HG02642 (cell line): ENCODE data around the gene STK32C.
"Not testable (repeated sequence)": the region's sequence is repeated elsewhere in the genome, so short reads cannot be mapped to it uniquely, and the experiment has no call there.

Experiments used
- ATAC-seq: cut with Tn5 transposase; IDR thresholded peaks from one replicate; pipeline ENCODE4 v1.9.1; 2021; ENCODE audit warnings: mild to moderate bottlenecking; ENCODE audit not compliant: unreplicated experiment, poor library complexity

STK32C gene

DNA sequence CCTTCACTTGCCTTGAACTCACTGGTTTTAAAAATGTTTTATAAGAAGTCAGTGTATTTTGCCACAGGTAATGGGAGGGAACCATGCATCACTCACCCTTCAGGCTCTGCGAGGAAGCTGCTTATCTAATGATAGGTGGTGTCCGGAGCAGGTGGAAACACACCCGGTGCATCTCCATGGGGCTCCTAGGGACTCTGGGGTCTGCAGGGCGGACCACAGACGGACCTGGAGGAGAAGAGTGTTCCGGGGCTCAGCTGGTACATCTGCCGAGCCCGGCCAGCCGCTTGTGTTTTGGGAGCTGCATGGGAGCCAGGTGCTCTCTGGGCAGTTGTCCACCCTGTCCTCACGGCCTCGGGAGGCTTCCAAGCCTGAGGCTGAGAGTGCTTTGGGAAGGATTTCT lies 31.5 kb upstream of the STK32C start:
- no peak for ATAC-seq

DNA sequence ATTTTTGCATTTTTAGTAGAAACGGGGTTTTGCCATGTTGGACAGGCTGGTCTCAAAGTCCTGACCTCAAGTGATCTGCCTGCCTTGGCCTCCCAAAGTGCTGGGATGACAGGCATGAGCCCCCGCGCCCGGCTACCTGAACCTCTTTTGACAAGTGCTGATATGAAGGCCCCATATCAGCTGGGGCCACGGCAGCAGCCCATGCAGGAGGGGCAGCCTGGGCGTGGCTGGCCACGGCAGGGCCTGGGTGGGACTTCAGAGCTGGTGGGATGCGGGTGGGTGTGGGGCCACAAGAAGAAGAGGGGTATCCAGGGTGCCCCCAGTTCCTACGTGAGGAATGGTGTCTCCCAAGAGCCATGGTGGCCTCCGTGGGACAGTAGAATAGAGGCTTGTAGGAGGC lies 31.1 kb upstream of the STK32C start:
- ATAC-seq = no peak

DNA sequence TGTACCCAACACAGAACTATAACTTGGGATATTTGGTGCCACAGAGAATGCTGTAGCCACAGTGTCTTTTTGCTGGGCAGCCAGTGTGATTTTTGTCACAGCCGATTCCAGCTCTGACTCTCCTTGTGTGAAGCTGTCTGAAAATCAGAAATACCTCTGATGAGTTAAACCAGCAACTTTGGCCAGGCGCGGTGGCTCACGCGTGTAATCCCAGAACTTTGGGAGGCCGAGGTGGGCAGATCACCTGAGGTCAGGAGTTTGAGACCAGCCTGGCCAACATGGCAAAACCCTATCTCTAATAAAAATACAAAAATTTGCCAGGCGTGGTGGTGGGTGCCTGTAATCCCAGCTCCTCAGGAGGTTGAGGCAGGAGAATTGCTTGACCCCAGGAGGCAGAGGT lies 30.1 kb upstream of the STK32C start:
- not testable (repeated sequence) for ATAC-seq

DNA sequence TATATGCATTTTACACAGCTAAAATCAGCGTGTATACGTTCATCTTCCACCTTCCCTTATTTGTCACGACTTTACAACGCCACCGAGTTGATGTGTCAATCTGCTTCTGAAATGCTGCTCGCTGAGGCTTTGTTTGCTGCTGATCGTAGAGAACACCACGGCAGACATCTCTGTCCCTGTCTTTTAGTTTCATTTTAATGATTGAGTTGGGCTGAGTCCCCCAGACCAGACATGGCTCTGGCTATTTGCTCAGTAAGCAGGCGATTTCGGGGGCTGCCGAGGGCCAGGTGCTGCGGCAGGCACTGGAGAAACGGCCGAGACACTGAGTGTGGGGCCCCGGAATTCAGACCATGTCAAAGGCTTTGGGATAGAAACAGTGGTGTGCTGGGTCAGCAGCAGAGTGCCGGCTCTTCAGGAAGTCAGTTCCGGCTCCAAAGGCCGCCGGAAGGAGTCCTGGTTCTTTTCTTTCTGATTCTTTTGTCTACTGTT lies 29.2 kb upstream of the STK32C start:
- no peak for ATAC-seq

DNA sequence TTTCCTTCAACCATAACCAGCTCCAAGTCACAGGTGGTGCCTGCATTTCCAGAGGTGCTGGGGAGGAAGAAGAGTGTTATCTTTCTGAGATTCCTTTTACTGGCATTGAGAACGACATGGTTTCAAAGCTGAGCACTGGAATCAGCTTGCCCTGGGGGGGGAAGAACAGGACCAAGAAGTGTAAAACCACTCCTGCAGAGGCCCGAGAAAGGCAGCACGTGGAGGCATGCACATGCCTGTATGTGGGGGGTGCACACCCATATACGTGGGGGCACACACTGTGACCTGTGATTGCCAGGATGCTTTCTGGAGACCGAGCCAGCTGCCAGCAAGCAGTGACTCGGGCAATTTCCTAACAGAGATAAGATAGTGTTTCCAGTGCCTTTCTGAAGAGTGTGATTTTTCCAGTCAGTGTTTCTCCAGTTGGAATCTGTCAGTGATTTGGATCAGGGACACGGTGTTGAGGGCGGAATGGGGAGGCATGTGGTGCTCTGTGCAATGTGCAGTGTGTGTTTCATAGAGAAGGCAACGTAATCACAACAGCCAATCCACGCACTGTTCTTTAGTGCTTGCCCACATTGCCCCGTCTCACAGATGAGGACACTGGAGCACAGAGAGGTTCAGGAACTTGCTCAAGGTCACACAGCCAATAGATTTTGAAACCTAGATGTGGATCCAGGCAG lies 28.5 kb upstream of the STK32C start:
- no peak for ATAC-seq

DNA sequence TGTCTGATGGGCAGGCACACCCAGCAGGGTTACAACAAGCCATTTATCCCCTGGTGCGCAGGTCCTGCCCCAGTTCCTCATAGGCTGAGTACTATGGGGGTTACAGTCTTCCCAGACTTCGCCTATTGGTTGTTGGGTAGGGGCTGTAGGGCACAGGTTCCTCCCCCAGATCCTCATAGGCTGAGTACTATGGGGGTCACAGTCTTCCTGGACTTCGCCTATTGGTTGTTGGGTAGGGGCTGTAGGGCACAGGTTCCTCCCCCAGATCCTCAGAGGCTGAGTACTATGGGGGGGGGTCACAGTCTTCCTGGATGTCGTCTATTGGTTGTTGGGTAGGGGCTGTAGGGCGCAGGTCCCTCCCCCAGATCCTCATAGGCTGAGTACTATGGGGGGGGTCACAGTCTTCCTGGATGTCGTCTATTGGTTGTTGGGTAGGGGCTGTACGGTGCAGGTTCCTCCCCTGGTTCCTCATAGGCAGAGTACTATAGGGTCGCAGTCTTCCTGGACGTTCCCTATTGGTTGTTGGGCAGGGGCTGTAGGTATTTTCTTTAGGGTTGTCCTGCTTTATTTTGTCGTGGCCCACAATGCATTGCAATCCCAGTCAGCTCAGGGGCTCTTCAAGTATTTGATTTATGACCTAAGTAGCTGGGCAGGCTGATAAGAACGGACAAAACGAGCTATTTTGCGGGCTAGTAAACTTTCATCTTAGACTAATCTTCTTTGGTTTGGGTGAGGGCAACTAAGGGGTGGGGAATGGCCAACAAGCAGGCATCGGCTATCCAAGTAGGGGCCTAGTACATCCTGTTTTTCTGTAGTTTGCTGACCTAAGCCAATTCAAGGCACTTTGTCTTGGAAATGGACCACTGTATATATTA lies 27.7 kb upstream of the STK32C start:
- peak; percentile 43 for ATAC-seq

DNA sequence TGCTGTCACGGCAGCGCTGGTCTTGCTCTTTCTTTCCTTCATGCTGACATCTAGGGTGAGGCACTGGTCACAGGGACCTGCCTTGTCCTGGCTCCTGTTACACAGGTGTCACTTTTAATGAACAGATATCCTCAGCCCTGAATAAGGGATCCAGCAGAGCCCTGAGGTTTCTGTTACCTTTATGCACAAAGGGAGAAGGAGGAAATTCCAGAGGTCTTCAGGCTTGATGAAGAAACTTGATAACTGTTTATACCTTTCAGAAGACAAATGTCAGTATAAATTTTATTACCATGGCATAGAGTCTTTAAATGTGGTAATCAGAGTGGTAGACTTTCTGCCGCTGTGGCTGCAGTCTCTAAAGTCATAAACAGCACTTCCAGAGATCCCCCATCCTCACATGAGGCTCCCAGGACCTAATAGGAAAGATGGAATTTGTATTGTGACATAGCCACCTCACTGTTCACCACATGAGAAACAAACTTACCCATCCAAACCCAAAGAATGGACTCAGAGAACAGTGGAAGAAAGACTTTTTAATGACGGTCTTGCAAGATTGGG lies 27.0 kb upstream of the STK32C start:
- ATAC-seq = no peak

DNA sequence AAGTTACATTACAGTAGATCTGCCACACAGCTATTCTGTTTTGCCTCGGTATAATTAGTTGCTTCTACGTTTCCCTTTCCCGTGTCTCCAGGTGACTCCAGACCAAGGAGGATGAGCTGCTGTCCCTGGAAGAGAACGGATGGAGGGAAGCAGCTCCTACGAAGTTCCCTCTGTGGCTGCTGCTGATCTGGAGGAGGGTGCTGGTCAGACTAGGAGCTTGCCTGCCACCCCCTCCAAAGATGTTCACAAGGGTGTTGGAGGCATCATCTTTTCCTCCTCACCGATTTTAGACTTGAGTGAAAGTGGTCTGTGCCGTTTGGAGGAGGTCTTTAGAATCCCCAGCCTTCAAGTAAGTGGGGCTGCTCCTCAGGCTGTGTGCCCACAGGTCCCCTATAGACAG lies 25.6 kb upstream of the STK32C start:
- no peak for ATAC-seq

DNA sequence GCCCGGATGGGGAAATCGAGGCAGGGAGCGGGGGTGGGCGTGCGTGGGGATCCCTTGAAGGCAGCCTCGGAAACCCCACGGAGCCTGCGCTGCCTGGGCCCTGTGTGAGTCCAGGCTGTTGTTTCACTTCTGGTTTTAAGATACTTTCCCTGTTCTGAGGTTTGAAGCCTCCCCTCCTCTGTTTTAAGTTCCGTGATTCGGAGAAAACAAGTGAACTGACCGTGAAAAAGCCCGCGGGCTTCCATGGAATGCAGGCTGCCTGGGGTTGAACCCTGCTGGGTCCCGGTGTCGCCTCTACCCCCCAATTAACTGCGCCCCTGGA lies 24.6 kb upstream of the STK32C start:
- ATAC-seq = peak; percentile 39

DNA sequence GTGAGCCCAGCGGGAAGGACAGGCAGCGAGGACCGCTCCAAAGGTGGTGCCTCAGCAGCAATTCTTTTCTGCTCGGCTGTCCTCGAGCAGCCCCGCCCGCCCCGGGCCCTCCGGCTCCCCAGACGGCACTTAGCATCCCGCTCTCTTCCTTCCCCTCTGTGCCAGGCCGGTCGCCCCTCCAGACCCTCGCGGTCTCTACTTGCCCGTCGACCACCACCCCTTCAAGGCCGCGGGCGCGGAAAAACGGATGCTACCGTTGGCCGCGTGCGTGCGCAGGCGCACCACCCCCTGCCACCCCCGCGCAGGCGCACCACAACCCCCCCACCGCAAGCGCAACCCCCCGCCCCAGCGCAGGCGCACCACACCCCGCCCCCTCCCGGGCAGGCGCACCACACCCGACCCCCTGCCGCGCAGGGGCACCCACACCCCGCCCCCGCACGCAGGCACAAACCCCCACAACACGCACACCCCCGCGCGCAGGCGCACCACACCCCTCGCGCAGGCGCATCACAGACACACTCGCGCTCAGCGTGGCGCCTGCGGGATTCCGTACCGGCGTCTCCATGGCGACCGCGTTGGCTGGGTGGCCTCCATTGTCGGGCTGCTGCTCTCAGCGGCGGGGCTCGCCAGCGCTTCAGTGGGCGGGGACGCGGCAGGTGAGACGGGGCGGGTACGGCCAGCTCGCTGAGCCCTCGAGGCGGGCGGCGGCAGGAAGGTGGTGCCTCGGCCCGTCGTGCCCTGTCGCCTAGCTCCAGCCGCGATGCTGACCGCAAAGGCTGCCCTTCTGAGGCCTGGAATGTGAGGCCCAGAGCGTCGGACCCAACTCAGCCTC lies 24.1 kb upstream of the STK32C start, which contains the start of gene LRRC27:
Gene LRRC27 (plus strand): TSS at position 593 of the 832 bp plus-strand sequence. CDS start 1,332 bp downstream, outside the sequence.
- peak; percentile 80 for ATAC-seq

DNA sequence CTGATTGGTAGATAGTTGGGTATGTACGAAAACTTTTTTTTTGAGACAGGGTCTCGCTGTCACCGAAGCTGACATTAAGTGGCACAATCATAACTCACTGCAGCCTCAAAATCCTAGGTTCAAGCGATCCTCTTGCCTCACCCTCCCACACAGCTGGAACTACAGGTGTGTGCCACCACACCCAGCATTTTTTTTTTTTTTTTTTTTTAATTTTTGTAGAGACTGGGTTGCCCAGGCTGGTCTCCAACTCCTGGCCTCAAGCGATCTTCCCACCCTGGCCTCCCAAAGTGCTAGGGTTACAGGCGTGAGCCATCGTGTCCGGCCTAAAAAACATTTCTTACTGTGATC lies 22.7 kb upstream of the STK32C start:
- ATAC-seq = no peak

DNA sequence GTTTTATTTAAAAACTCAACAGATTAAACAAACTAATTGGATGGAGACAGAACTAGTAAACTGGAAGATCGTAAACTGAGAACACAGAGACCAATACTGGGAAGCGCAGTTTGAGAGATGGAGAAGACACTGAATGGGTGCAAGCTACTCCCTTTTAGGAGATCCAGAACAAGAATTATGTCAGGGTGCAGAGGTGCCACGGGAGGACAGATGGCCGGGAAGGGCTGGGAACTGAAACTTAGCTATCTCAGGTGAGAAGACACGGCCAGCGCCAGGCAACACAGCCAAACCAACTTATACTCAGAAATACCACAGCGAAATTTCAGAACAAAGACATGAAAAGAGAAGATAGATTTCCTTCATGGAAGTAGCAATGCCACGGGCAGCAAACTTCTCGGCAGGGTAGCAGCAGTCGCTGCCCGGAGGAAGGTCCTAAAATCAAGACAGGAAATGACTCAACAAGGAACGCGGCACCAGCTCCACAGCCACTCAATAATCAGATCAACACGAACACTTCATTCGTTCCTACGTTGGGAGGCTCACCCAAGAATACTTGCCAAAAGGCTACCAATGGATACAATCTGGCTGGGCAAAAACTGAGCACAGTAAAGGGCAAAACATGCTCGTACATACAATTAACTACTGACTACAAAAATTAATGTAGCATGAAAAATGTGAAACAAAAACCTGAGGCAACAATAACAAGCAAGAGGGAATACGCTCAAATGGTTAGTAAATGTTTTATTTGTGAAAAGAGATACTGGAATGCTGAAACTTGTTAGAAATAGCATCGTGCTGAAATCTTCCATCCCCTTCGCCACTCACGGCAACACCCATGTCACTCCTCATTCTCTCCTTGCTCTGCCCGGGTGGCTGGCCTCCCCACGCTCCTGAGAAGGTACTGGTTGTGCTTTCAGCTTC lies 22.1 kb upstream of the STK32C start:
- ATAC-seq = no peak

DNA sequence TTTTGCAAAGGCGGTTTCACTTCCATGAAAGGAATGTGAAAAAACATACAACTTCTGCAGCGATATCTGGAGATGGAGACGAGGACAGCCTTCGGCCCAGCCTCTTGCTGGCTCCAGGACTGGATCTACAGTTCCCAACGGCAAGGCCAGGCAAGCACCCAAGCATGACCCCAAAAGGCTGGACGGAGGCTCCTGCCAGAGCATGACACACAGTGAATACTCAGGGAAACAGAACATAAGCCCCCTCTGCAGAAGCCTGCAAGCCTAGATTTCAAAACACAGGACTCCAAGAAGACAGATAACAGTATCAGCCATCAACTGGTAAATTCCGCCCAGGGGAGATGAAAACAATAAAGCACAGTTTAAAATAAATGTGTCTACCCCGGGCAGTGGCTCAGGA lies 21.0 kb upstream of the STK32C start:
- ATAC-seq = no peak

DNA sequence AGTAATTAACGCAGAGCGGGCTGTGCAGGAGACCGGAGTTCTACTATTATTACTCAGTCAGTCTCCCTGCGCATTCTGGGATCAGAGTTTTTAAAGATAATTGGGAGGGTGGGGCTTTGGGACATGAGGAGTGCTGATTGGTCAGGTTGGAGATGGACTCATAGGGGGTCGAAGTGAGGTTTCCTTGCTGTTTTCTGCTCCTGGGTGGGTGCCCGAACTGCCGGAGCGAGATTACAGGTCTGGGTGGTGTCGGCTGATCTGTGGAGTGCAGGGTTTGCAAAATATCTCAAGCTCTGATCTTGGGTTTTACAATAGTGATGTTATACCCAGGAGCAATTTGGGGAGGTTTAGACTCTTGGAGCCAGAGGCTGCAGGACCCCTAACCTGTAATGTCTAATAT lies 20.4 kb upstream of the STK32C start:
- no peak for ATAC-seq

DNA sequence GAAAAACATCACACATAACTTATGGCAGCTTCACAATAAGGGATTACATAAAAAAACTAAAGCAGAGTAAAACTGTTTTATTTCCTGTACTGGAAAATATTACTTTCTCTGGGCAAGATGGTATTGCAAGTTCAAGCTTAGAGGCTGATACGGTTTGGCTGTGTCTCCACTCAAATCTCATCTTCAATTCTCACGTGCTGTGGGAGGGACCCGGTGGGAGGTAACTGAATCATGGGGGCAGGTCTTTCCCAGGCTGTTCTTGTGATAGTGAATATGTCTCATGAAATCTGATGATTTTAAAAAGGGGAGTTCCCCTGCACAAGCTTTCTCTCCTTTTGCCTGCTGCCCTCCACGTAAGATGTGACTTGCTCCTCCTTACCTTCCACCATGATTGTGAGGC lies 19.2 kb upstream of the STK32C start:
- no peak for ATAC-seq

DNA sequence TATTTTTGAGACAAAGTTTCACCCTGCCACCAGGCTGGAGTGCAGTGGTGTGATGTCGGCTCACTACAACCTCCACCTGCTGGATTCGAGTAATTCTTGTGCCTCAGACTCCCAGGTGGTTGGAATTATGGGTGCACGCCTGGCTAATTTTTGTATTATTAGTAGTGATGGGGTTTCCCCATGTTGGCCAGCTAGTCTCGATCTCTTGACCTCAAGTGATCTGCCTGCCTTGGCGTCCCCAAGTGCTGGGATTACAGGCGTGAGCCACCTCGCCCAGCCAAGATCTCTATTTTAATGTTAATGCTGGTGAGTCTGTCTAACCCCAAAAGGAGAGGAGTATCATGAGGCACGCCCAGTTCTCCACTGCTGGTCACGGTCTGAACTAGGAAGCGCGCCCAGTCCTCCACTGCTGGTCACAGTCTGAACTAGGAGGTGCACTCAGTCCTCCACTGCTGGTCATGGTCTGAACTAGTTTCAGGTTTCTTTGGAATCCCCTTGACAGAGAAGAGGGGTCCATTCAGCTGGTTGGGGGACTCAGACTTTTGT lies 18.7 kb upstream of the STK32C start:
- ATAC-seq = peak; percentile 40

DNA sequence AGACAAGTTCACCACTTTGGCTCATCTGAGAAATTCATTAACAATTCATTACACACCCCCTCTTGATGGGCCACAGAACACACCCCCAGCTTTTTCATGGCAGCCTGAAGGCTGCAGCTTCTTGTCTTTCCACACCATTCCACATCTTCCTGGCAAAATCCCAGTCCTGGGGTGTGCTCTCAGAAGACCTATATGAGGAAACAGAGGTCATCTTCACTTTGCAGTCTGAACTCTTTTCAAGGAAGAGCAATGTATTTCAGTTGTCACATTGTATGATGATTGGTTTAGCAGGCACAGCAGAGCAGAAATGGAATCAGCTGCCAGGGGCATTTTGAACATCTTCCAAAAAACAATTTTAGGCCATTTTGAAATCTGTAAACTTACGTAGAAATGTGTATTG lies 16.4 kb upstream of the STK32C start:
- ATAC-seq = no peak

DNA sequence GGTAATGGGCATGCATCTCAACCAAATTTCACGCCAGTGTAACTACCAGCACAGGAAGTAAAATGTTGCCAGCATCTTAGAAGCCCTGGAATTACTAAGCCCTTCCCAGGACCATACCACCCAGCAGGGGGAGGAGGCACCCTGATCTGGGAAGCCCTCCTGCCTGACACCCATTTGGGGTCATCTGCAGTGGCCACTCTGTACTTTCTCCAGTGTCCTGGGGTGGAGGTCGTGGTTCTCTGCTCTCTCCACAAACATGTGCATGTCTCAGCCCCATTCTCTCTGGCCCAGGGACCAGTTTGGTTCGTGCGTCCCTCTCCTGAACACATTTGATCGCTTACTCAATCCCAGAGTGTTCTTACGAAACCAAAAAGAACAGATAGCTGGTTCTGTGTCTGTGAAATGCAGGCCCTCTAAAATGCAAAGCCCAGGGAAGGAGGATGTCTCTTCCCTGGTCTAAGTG lies 14.9 kb upstream of the STK32C start:
- no peak for ATAC-seq

DNA sequence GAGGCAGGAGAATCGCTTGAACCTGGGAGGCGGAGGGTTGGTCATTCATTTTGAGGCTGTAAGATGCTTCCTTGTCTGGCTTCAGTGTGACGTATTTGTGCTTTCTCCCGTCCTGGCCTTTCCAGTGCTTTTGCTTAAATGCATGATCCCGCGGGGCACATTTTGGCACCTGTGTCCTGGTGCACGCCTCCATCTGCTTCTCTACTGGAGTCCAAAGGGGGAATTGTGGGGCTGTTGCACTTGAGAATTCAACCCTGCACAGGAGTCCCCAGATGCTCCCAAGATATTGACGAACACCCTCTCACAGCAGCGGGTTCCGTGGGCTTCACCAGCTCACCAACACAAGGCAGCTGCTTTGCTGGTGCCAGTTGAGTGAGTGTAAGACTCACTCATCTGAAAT lies 14.0 kb upstream of the STK32C start:
- ATAC-seq = no peak
